GM18907 (cell line): ENCODE measurements around the gene WDR86.

Experiments
- ATAC-seq: cut with Tn5 transposase; IDR thresholded peaks from one replicate; pipeline ENCODE4 v1.9.1; 2021; ENCODE audit warnings: mild to moderate bottlenecking, moderate library complexity; ENCODE audit not compliant: unreplicated experiment

Gene WDR86

DNA sequence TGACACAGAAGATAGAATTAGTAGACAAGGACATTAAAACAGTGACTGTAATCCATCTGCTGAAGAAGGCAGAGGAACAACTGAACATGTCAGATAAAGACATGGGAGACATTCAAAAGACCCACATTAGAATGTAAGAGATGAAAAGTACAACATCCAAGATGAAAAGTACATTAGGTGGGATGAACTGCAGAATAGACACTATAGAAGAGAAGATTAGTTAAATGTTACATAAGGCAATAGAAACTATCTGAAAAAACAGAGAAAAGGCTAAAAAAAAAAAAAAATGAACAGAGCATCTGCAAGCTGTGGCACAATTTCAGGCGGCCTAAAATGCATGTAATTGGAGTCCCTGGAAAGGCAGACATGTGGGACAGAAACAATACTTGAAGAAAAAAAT is 46.7 kb downstream of the WDR86 start:
- no peak for ATAC-seq

DNA sequence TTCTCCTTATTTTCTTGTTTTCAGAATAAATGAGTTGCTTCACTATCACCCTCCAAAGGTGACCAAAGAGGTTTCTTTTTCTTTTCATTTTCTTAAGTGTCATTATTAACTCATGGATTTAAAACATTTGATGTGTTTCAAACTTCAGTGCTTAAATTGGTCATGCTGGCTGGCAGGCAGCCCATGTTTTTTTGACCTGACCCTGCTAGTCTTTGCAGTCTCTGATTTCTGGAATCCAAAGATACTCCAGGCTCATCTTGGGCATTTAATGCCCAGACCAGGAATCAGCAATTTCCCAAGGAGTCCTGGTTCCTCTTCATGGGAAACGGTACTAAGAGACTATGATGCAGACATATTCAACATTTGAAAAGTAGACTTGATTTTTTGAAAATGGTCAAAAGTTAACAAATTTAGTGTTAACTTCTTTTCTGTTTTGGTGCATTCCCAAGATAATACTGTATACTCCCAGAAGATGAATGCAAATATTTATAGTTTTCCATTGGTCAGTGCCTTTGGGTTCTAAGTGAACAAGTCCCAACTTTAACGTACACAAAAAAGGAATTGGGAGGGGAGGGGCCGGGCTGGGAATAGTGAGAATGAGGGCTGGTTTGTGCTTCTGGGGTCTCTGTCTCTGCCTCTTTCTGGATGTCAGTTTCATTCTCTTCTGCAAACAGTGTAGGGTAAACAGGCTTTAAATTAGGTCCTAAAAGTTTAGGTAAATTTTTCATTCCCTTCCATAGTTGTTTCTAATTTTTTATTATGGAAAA is 48.5 kb downstream of the WDR86 start:
- ATAC-seq: no peak

DNA sequence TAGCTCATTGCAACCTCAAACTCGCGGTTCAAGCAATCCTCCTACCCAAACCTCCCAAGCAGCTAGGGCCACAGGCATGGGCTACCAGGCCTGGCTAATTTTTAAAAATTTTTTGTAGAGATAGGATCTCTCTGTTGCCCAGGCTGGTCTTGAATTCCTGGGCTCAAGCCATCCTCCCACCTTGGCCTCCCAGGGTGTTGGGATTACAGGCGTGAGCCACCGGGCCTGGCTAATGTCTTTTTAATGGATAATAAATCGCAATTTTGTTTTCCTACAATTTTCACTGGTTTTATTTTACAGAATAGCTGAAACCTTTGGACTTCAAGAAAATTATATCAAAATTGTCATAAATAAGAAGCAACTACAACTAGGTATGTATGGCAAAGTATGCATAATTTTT is 57.3 kb downstream of the WDR86 start:
- peak; percentile 14 for ATAC-seq

DNA sequence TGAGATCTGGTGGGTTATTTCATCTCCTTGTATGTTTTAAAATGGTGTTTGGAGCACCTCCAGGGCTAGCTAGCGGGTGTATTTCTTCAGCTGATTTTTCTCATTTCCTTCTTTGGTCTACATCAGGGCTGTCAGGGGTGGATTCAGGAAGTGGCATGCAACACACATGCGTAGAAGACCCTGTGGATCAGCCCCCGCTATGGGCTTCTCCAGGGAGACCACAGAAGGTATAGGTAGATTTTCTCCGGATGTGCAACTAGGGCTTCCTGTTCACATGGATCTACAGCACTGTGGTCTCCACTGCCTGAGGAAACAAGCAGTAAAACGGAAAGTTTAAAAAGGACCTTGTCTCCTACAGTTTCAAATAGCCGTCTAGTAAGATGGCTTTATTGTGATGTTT is 57.9 kb downstream of the WDR86 start:
- ATAC-seq: peak; percentile 49

GRCh38 chr7:151351027-151351426 is 58.8 kb downstream of the WDR86 start:
- no peak for ATAC-seq

- ATAC-seq: peak; percentile 52
Observed at GRCh38 chr7:151349507-151349853, 60.4 kb downstream of the WDR86 start.

DNA sequence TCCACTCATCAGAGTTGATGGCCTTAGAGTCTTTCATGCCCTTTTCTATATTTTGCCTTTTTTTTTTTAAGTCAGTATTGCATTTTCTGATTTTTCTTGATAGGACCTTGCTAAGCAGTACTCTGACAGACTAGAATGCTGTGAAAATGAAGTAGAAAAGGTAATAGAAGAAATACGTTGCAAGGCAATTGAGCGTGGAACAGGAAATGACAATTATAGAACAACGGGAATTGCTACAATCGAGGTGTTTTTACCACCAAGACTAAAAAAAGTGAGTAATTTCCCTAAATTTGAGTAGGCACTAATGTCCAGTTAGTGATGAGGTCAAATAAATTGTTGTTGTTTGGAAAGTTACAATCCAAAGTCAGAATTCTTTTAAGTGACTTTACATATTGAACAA is 60.9 kb downstream of the WDR86 start:
- no peak for ATAC-seq

DNA sequence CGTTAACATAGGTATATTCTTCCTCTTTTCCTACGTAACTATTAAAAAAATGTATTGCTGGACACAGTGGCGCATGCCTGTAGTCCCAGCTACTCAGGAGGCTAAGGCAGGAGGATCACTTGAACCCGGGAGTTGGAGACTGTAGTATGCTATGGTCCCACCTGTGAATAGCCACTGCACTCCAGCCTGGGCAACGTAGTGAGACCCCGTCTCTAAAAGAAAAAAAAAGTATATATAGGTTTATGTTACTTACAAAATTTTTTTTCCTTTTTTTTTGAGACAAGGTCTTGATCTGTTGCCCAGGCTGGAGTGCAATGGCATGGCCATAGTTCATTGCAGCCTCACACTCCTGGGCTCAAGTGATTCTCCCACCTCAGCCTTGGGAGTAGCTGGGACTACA is 62.6 kb downstream of the WDR86 start:
- ATAC-seq: no peak

DNA sequence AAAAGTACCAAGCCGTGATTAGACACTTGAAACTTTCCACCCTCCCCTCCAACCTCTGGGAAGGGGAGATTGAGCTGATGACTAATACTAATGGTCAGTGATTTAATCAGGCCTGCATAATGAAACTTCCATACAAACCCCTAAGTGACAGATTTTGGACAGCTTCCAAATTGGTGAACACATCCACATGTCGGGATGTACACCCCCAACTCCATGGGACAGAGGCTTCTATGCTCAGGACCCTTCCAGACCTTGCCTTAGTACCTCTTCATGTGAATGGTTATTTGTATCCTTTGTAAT is 63.4 kb downstream of the WDR86 start:
- no peak for ATAC-seq

DNA sequence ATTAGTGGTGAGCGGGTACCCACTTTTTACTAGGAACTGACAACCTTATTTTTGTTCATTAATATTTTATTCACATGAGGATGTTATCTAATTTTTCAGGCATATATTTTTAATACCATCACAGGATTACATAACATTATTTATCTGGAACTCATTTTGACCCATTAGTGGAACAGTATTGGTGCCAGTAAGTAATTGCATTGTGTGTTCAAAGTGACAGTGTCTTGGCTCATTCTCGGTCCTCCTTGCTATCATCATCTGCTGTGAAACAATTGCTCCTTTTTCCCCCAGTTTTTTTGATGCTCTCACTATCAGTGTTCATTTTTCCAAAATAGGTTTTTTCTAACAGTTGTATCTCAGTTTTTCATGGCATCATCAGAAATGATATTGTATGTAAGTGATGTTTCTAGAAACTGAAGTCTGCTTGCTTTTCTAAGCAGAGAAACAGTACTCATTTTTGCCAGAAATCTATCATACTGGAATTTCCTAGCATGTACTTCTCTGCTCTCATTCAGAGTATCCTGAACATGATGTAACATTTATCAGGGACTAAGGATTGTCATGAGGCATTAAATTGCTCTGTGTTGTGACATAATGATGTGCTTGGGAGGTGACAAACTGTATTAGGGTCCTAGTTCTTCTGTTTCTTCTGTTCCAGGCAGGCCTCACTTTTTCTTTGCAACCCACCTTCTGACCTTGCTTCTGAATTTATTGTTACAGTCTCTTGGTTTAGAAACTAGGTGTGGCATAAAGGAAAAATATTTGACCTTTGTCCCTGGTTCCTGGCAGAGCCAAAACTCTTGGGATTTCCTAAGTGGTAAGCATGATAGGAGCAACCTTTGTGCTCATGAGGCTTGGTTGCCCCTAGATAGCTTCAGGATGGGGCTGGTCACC is 64.0 kb downstream of the WDR86 start:
- no peak for ATAC-seq

DNA sequence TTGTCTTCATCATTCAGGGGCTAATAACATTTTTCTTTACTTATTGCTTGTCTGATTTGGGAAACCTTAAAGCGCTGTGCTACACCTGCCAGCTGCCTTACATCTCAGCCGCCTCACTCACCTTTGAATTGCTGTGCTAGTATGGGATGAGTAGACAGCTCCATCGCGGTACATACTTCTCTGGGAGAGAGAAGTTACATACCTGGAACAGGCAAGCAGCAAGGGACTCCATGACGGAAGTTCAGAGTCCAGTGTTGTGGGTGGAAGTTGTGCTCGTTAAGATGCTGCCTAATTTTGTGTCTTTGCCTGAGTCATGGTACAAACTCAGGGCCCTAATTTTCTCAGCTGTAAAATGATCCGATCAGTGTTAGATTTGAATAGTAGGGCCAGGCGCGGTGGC is 66.3 kb downstream of the WDR86 start:
- ATAC-seq: no peak

DNA sequence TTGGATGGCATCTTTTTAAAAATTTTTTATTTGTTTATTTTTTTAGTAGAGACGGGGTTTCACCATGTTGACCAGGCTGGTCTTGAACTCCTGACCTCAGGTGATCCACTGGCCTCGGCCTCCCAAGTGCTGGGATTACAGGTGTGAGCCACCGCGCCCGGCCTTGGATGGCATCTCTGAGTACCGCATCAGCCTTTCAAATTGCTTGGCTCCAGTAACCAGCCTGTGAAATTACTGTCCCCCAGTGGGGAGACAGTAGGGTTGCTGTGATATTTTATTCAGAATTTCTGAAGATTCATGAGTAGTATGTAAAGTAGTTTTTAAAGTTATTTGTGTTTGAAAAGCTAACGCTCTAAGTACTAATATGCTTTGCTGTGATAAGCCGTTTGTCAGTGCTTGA is 67.0 kb downstream of the WDR86 start:
- no peak for ATAC-seq

DNA sequence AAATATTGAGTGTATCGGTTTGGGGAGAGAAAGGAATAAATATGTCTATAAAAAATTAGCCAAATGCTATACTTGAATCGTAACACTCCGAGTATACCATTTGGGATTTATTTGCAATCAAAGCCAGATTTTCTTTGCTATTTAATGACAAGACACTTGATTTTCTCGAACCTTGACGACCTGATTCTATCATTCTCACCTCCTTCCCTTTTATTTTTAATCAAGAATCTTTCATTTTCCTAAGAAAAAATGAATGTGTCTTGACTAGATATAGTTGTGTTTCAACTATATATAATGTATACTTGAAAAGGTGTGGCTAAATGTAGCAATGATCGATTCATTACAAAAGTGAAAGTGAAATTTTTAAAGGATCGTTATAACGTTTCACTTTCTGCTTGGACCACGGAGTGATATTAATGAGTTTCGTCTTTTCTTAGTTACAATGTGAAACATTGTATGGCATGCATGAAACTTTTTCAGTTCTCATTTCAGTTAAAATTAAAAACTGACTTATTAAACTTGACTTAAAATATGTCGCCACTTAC is 67.7 kb downstream of the WDR86 start:
- peak; percentile 59 for ATAC-seq

GRCh38 chr7:151341357-151342101 is 68.3 kb downstream of the WDR86 start, which contains the start of gene NUB1:
Gene NUB1, plus strand, starts transcription at chr7:151341812. Its CDS starts 3,538 bp downstream, at chr7:151345350.
- ATAC-seq: peak; percentile 65

DNA sequence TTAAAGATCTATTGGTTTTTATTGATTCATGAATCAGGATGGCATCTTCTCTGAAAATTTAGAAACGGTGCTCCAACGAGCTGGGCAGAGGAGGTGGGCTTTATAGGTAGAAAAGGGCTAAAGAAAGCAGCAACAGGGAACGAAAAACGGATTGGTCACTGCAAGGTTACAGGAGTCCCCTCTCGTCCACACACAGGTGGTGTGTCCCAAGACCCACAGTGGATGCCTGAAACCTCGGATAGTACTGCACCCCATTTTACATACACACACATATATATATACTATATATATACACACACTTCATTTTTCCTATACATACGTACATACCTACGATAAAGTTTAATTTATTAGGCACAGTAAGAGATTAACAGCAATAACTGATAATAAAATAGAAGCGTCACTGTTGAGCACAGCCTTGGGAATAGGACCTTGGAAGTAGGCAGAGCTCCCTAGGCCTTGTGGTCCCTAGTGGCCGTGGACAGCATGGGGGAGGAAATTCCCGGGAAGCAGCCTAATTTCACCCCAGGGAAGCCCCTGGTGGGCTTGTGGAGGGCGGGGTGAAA is 69.0 kb downstream of the WDR86 start:
- no peak for ATAC-seq

- ATAC-seq: peak; percentile 49
Observed at GRCh38 chr7:151339651-151340382, 70.0 kb downstream of the WDR86 start.

DNA sequence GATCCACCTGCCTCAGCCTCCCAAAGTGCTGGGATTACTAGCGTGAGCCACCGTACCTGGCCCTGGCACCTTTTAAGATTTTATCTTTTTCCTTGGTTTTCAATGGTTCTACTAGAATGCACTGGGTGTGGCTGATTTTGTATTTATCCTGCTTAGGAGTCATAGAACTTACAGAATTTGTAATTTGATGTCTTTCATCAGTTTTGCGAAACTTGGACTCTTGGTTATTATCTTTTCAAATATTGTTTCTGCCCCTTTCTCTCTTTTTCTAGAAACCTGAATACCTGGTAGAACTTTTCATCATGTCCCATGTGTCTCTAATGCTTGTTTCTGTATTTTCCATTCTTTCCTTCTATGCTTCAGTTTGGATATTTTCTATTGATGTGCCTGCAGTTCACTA is 71.0 kb downstream of the WDR86 start:
- ATAC-seq: no peak

DNA sequence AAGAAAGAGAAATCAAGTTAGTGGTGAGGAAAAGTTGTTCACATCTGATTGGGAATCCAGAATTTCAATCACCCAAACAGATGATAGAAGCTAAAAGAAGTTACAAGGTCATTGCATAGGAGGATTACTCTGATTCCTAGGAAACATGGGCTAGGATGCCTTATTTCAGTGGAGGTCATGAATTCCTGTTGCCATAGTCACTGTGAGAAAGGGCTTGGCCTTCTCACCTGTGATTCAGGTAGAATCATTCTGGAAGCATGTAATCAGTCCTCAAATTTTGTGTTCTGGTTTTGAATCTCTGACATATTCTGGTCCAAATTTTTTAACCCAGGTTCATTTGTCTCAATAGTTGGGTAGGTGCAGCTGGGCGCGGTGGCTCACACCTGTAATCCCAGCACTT is 72.5 kb downstream of the WDR86 start:
- no peak for ATAC-seq

DNA sequence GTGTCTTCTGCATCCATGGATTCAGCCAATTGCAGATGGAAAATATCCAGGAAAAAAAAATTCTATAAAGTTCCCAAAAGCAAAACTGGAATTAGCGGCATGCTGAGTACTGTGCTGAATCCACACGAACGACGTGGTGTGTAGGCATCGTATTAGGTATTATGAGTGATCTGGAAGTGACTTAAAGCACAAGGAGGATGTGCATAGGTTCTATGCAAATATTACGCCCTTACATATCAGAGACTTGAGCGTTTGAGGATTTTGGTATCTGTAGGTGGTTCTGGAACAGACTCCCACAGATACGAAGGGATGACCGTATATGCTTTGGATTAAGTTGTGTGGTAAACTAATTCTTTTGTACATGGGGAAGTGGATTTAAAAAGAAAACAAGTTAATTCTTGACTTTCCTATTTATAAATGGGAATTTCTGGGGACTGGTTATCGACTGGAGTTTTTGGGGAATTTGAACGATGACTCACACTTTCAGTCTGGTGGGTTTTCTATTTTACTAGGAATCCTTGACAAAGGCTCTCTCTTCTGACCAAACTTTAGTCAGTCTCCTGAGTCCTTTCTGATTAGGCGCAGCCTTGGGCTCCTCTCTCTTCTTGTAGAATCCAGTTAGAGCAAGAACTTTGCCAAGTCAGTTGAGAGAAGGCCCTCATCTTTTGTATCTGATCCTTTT is 73.7 kb downstream of the WDR86 start:
- no peak for ATAC-seq

DNA sequence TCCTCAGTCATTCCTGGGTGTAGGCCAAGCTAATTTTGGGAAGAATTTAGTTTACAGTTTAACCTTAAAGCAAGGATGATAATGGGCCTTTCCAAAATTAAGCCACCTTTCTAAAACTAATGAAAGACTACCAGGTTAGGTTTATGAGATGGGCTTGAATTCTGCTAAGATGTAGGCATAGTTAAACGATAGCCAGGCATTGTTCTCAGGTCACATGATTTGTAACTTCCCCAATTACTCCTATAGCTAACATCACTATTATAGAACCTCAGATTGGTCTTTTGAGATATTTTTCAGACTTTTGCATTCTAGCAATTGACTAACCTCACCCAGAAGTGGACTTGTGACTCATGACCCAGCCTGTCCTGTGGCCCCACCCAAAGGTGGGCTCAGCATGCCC is 75.2 kb downstream of the WDR86 start:
- ATAC-seq: no peak
